ENCODE data around the gene SETBP1. TPM values are rescaled to one million over a fixed set of nuclear protein-coding genes. Genes with fewer than 3 reads are reported as not detected.
A peak's percentile ranks its signal among the peaks of the same experiment; 100 is the strongest.

Gene SETBP1
- total and polyA plus RNA-seq, 9 of the 15 experiments (the other 6 are each of a cell fraction or from before 2014, with no cell fraction given), result under 0.01 to 0.13 (median 0.04) TPM

DNA sequence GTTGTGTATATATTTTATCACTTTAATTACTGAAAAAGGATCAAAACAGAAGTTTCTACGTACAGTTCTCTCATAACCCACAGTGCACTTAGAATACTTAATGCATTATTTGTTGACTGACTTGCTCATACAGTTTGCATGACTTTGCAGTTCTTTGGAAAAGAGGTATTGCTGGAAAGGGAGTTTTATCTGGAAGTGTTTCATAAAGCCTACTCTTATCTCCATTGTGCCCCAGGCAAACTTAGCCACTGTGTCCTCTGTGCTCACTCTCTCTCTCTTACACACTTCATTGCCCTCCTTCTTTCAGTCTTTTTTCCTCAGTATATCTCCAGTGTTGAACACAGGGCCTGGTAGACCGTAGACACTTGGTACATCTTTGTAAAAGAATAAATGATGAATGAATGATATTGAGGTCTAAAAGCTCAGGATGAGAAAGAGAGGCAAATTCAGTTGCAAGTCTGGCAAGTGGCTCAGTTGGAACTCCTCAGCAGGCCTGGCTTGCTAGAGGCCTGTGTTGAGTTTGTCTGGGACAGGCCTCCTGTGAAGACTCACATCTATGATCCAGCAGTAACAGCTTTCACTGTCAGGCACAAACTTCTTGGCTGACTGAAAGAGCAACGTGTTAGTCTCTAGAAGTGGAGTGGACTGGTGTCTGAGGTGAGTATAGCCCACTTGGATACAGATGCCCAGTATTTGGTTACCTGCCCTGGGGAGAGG is 56.1 kb downstream of the SETBP1 start (continued):
- TF ChIP-seq HIVEP1 (CRISPR knock-in tag; IDR thresholded peaks at IDR 0.05), result no peak
- TF ChIP-seq, protein P1, sequence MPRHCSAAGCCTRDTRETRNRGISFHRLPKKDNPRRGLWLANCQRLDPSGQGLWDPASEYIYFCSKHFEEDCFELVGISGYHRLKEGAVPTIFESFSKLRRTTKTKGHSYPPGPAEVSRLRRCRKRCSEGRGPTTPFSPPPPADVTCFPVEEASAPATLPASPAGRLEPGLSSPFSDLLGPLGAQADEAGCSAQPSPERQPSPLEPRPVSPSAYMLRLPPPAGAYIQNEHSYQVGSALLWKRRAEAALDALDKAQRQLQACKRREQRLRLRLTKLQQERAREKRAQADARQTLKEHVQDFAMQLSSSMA (CRISPR knock-in tag; IDR thresholded peaks at IDR 0.05), result no peak
- TF ChIP-seq MTA3 (IDR thresholded peaks at IDR 0.05; ENCODE audit: borderline replicate concordance), result no peak
- TF ChIP-seq, protein P2, sequence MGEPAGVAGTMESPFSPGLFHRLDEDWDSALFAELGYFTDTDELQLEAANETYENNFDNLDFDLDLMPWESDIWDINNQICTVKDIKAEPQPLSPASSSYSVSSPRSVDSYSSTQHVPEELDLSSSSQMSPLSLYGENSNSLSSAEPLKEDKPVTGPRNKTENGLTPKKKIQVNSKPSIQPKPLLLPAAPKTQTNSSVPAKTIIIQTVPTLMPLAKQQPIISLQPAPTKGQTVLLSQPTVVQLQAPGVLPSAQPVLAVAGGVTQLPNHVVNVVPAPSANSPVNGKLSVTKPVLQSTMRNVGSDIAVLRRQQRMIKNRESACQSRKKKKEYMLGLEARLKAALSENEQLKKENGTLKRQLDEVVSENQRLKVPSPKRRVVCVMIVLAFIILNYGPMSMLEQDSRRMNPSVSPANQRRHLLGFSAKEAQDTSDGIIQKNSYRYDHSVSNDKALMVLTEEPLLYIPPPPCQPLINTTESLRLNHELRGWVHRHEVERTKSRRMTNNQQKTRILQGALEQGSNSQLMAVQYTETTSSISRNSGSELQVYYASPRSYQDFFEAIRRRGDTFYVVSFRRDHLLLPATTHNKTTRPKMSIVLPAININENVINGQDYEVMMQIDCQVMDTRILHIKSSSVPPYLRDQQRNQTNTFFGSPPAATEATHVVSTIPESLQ (CRISPR knock-in tag; IDR thresholded peaks at IDR 0.05), result no peak
- no peak for TF ChIP-seq NONO (IDR thresholded peaks at IDR 0.05; ENCODE audit: low read depth in 2 of 2, low read length in 1 of 2)
- no peak for TF ChIP-seq HDAC8 (tag; IDR thresholded peaks at IDR 0.05)
- TF ChIP-seq, protein P3, sequence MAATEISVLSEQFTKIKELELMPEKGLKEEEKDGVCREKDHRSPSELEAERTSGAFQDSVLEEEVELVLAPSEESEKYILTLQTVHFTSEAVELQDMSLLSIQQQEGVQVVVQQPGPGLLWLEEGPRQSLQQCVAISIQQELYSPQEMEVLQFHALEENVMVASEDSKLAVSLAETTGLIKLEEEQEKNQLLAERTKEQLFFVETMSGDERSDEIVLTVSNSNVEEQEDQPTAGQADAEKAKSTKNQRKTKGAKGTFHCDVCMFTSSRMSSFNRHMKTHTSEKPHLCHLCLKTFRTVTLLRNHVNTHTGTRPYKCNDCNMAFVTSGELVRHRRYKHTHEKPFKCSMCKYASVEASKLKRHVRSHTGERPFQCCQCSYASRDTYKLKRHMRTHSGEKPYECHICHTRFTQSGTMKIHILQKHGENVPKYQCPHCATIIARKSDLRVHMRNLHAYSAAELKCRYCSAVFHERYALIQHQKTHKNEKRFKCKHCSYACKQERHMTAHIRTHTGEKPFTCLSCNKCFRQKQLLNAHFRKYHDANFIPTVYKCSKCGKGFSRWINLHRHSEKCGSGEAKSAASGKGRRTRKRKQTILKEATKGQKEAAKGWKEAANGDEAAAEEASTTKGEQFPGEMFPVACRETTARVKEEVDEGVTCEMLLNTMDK (IDR thresholded peaks at IDR 0.05; ENCODE audit: borderline replicate concordance, insufficient read depth, low read depth, low read length, poor library complexity, severe bottlenecking), result no peak
- no peak for TF ChIP-seq ZNF174 (CRISPR knock-in tag; IDR thresholded peaks at IDR 0.05)
- peak in 1 of 2 experiments; percentile 41; a peak in 1 of 4 replicates for TF ChIP-seq HDAC1 (IDR thresholded peaks at IDR 0.05)
- TF ChIP-seq SMC3 (conservative IDR thresholded peaks at IDR 0.05; ENCODE audit: insufficient read depth, low read depth, low read length), result no peak
- TF ChIP-seq FOXJ2 (tag; IDR thresholded peaks at IDR 0.05), result no peak
- TF ChIP-seq POLR2B (IDR thresholded peaks at IDR 0.05; ENCODE audit: low read depth, partially characterized antibody), result no peak
- TF ChIP-seq GATAD2A (IDR thresholded peaks at IDR 0.05), result 0 out of 2 replicates have a peak, but pooled peaks have one; percentile 49
- 0 out of 2 replicates have a peak, but pooled peaks have one; percentile 49 for TF ChIP-seq SOX6 (IDR thresholded peaks at IDR 0.05)
- TF ChIP-seq, protein P4, sequence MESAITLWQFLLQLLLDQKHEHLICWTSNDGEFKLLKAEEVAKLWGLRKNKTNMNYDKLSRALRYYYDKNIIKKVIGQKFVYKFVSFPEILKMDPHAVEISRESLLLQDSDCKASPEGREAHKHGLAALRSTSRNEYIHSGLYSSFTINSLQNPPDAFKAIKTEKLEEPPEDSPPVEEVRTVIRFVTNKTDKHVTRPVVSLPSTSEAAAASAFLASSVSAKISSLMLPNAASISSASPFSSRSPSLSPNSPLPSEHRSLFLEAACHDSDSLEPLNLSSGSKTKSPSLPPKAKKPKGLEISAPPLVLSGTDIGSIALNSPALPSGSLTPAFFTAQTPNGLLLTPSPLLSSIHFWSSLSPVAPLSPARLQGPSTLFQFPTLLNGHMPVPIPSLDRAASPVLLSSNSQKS (CRISPR knock-in tag; IDR thresholded peaks at IDR 0.05), result no peak
- TF ChIP-seq ARID1B (IDR thresholded peaks at IDR 0.05), result peak; percentile 65
- no peak for TF ChIP-seq RFX5 (IDR thresholded peaks at IDR 0.05; ENCODE audit: low read depth, low read length)
- TF ChIP-seq, protein P5, sequence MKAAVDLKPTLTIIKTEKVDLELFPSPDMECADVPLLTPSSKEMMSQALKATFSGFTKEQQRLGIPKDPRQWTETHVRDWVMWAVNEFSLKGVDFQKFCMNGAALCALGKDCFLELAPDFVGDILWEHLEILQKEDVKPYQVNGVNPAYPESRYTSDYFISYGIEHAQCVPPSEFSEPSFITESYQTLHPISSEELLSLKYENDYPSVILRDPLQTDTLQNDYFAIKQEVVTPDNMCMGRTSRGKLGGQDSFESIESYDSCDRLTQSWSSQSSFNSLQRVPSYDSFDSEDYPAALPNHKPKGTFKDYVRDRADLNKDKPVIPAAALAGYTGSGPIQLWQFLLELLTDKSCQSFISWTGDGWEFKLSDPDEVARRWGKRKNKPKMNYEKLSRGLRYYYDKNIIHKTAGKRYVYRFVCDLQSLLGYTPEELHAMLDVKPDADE (conservative IDR thresholded peaks at IDR 0.05; ENCODE audit: control insufficient read depth, low read depth, low read length), result no peak
- TF ChIP-seq, protein P6, sequence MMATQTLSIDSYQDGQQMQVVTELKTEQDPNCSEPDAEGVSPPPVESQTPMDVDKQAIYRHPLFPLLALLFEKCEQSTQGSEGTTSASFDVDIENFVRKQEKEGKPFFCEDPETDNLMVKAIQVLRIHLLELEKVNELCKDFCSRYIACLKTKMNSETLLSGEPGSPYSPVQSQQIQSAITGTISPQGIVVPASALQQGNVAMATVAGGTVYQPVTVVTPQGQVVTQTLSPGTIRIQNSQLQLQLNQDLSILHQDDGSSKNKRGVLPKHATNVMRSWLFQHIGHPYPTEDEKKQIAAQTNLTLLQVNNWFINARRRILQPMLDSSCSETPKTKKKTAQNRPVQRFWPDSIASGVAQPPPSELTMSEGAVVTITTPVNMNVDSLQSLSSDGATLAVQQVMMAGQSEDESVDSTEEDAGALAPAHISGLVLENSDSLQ (IDR thresholded peaks at IDR 0.05), result 0 out of 2 replicates have a peak, but pooled peaks have one; percentile 13
- peak; percentile 73; the same call in 1 of the 2 replicates for TF ChIP-seq MAFF (IDR thresholded peaks at IDR 0.05; ENCODE audit: low read length)
